Measurements from ENCODE around the gene ATP8A2. TPM values are rescaled to one million over a fixed set of nuclear protein-coding genes. Genes with fewer than 3 reads are reported as not detected.

Gene ATP8A2
- total and polyA plus RNA-seq, 9 of the 15 experiments (the other 6 are each of a cell fraction or from before 2014, with no cell fraction given), result under 0.01 to 0.33 (median 0.06) TPM; not detected in 4

GRCh38 chr13:25380082-25380481, 8.3 kb downstream of the ATP8A2 start (continued):
- 0 out of 2 replicates have a peak, but pooled peaks have one; percentile 8 for TF ChIP-seq E2F3 (CRISPR knock-in tag; IDR thresholded peaks at IDR 0.05)
- TF ChIP-seq NR1H2 (CRISPR knock-in tag; IDR thresholded peaks at IDR 0.05), result no peak
- TF ChIP-seq NR2C2 (CRISPR knock-in tag; IDR thresholded peaks at IDR 0.05), result no peak
- no peak; the same call in 1 of the 2 replicates for TF ChIP-seq NR2C2 (tag; IDR thresholded peaks at IDR 0.05)
- TF ChIP-seq NCOA4 (IDR thresholded peaks at IDR 0.05; ENCODE audit: partially characterized antibody), result no peak
- no peak for TF ChIP-seq MBD2 (IDR thresholded peaks at IDR 0.05; ENCODE audit: borderline replicate concordance, low read depth)
- no peak for TF ChIP-seq RAD51 (IDR thresholded peaks at IDR 0.05; ENCODE audit: borderline replicate concordance, low read depth)
- no peak for TF ChIP-seq FUS (optimal IDR thresholded peaks at IDR 0.05; ENCODE audit: low read depth, low read length)
- TF ChIP-seq, protein P1, sequence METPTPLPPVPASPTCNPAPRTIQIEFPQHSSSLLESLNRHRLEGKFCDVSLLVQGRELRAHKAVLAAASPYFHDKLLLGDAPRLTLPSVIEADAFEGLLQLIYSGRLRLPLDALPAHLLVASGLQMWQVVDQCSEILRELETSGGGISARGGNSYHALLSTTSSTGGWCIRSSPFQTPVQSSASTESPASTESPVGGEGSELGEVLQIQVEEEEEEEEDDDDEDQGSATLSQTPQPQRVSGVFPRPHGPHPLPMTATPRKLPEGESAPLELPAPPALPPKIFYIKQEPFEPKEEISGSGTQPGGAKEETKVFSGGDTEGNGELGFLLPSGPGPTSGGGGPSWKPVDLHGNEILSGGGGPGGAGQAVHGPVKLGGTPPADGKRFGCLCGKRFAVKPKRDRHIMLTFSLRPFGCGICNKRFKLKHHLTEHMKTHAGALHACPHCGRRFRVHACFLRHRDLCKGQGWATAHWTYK (CRISPR knock-in tag; IDR thresholded peaks at IDR 0.05), result 0 out of 2 replicates have a peak, but pooled peaks have one; percentile 33
- TF ChIP-seq MAFF (IDR thresholded peaks at IDR 0.05; ENCODE audit: low read length), result peak; percentile 83
- no peak for TF ChIP-seq POLR3G (IDR thresholded peaks at IDR 0.05; ENCODE audit: extremely low read depth, insufficient read length, insufficient replicate concordance)
- no peak for TF ChIP-seq ZNF165 (CRISPR knock-in tag; IDR thresholded peaks at IDR 0.05; ENCODE audit: borderline replicate concordance)
- no peak for TF ChIP-seq SMAD2 (IDR thresholded peaks at IDR 0.05; ENCODE audit: low read depth, low read length)
- no peak for TF ChIP-seq POLR3A (IDR thresholded peaks at IDR 0.05; ENCODE audit: borderline replicate concordance, extremely low read depth, insufficient read depth, insufficient read length)
- TF ChIP-seq ZNF133 (CRISPR knock-in tag; IDR thresholded peaks at IDR 0.05), result no peak
- no peak for TF ChIP-seq HNRNPL (IDR thresholded peaks at IDR 0.05; ENCODE audit: low read depth, low read length)
- no peak for TF ChIP-seq HBP1 (CRISPR knock-in tag; IDR thresholded peaks at IDR 0.05)
- no peak for TF ChIP-seq SRSF3 (IDR thresholded peaks at IDR 0.05; ENCODE audit: insufficient read depth, low read length)
- no peak for TF ChIP-seq CCAR2 (IDR thresholded peaks at IDR 0.05; ENCODE audit: low read depth, low read length)
- TF ChIP-seq, protein P2, sequence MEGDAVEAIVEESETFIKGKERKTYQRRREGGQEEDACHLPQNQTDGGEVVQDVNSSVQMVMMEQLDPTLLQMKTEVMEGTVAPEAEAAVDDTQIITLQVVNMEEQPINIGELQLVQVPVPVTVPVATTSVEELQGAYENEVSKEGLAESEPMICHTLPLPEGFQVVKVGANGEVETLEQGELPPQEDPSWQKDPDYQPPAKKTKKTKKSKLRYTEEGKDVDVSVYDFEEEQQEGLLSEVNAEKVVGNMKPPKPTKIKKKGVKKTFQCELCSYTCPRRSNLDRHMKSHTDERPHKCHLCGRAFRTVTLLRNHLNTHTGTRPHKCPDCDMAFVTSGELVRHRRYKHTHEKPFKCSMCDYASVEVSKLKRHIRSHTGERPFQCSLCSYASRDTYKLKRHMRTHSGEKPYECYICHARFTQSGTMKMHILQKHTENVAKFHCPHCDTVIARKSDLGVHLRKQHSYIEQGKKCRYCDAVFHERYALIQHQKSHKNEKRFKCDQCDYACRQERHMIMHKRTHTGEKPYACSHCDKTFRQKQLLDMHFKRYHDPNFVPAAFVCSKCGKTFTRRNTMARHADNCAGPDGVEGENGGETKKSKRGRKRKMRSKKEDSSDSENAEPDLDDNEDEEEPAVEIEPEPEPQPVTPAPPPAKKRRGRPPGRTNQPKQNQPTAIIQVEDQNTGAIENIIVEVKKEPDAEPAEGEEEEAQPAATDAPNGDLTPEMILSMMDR (IDR thresholded peaks at IDR 0.05 in 2 of 3, conservative IDR thresholded peaks at IDR 0.05 in 1 of 3; ENCODE audit: insufficient read depth in 2 of 3, low read depth in 1 of 3, low read length in 3 of 3), result no peak
- TF ChIP-seq CSDE1 (IDR thresholded peaks at IDR 0.05), result no peak

Data from K562 (cell line).